M059J (cell line): ENCODE data around the gene FKBP15. TPM values are rescaled to one million over a fixed set of nuclear protein-coding genes. Genes with fewer than 3 reads are reported as not detected.
"Not testable (repeated sequence)": the region's sequence is repeated elsewhere in the genome, so short reads cannot be mapped to it uniquely, and the experiment has no call there.

Source experiments
- DNase-seq: peaks from one replicate; pipeline ENCODE4 v3.0.0-alpha.2; 2012; ENCODE audit warnings: low read depth
- total RNA-seq: library from RNA; depleted of rRNA; stranded (reverse); fragments of >200 nt; shearing (Covaris generic); gene quantifications from 2 replicates; pipeline ENCODE4 v1.2.3, GENCODE V29; 2014; rRNA removed

Gene FKBP15, protein sequence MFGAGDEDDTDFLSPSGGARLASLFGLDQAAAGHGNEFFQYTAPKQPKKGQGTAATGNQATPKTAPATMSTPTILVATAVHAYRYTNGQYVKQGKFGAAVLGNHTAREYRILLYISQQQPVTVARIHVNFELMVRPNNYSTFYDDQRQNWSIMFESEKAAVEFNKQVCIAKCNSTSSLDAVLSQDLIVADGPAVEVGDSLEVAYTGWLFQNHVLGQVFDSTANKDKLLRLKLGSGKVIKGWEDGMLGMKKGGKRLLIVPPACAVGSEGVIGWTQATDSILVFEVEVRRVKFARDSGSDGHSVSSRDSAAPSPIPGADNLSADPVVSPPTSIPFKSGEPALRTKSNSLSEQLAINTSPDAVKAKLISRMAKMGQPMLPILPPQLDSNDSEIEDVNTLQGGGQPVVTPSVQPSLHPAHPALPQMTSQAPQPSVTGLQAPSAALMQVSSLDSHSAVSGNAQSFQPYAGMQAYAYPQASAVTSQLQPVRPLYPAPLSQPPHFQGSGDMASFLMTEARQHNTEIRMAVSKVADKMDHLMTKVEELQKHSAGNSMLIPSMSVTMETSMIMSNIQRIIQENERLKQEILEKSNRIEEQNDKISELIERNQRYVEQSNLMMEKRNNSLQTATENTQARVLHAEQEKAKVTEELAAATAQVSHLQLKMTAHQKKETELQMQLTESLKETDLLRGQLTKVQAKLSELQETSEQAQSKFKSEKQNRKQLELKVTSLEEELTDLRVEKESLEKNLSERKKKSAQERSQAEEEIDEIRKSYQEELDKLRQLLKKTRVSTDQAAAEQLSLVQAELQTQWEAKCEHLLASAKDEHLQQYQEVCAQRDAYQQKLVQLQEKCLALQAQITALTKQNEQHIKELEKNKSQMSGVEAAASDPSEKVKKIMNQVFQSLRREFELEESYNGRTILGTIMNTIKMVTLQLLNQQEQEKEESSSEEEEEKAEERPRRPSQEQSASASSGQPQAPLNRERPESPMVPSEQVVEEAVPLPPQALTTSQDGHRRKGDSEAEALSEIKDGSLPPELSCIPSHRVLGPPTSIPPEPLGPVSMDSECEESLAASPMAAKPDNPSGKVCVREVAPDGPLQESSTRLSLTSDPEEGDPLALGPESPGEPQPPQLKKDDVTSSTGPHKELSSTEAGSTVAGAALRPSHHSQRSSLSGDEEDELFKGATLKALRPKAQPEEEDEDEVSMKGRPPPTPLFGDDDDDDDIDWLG
- total RNA-seq, result 27.2 and 36.8 TPM in 2 replicates

DNA sequence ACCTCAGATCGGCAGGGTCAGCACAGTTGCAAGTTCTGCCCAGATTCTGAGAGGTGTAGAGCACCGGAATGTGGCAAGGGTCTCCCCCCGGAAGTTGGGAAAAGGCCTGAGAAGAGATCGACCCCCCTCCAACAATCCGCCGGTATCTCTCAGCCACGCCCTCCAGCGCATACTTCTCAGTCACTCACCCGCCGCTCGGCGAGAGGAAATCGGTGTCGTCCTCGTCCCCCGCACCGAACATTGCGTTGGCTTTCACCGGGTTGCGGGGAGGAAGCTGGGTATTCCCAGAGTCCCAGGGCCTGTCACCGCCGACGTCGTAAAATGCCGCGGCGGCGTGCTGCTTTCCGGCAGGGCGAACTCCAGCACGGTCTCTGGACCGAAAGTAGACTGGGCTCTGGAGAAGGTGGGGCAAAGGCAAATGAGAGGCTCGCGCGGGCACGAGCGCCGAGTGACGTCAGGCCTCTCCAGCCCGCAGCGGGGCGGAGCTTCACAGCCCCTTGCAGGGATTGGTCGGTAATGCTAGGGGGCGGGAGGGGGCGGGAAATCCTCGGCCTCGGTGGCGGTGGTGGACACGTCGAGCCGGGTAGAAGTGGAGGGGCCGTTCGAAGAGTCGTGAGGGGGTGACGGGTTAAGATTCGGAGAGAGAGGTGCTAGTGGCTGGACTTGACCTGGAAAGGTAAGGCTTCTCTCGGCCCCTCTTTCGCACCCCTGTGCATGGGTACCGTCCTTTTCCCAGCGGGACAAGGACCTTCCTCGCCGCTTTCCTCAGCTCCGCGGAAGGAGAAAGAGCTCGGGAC lies at the start of gene FKBP15, which contains the start of gene SLC31A1:
Gene FKBP15, minus strand, starts transcription at position 275 of the 797 bp plus-strand sequence. Its CDS starts 34 bp downstream, at position 241.
Gene SLC31A1, plus strand, starts transcription at position 542 of the 797 bp plus-strand sequence. CDS start 34,605 bp downstream, outside the sequence.
- DNase-seq, result peak; percentile 98

DNA sequence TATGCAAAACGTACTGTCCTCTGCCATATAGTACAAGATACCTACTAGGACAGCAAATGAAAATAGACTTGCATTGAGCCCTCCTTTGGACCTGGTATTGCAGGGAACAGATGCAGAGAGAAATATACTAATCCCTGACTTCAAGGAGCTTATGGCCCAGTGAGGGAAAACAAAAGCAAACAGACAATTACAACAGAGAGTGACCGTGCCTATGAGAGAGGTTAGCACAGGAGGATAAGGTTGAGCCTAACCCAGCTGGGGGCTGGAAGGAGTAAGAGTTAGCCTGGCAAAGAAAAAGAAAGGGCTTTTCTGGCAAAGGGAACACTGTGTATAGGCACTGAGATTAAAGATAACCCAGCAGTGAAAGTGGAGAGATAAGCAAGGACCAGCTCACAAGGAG lies 48.8 kb upstream of the FKBP15 start:
- DNase-seq, result no peak

DNA sequence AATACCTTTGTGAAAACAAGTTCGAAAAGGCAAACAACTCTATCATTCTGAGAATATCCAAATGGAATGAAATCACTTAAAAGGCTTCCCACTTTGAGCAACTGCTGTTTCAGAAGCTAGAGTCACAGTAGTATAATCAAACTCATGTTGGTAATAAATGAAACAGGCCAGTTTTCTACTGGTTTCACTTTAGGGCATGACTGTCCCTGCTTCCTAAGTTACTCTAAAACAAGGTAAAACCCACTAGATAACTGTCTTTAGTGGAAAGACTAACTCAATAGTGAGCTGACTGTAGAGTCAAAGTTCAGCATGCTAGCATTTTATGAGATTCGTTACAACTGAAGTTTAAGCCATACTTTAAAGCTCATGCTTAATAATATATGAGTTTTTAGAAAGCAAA lies 48.3 kb upstream of the FKBP15 start:
- DNase-seq, result no peak

DNA sequence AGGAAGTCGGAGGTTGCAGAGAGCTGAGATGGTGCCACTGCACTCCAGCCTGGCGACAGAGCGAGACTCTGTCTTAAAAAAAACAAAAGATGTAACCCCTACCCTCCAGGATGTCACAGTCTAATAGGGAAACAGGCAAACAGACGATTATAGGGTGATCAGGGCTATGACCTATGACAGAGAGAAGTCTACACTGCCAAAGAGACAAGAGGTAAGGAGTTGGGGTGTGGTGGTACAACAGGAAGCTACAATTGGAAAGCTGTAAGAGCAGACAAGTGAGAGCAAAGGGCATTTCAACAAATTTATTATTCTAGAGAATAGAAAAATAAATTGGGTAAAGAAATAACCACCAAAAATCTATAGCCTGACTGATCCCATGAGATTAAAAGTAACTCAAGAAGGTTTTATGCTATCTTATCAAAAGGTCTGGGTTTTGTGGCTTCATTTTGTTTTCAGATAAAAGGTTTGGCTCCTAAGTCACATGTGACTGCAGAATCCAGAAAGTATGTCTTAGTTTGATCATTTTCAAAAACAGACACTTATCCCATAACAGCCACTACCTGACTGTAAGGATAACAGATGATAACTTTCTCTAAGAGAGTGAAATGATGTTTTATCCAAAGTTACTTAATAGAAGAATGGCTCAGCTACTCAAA lies 47.0 kb upstream of the FKBP15 start:
- DNase-seq, result no peak

DNA sequence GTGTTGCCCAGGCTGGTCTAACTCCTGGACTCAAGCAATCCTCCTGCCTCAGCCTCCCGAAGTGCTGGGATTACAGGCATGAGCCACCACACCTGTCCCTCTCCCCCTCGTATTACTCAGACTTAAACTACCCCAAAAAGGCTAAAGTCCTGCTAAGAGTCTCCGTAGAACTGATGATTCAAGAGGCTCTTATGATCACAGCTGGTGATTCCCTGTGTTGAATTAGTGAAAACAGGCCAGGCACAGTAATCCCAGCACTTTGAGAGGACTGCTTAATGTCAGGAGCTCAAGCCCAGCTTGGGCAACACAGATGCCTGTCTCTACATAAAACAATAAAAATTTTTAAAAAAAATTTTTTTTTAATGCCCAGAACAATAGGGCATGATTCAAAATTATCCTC lies 45.1 kb upstream of the FKBP15 start:
- DNase-seq, result no peak

DNA sequence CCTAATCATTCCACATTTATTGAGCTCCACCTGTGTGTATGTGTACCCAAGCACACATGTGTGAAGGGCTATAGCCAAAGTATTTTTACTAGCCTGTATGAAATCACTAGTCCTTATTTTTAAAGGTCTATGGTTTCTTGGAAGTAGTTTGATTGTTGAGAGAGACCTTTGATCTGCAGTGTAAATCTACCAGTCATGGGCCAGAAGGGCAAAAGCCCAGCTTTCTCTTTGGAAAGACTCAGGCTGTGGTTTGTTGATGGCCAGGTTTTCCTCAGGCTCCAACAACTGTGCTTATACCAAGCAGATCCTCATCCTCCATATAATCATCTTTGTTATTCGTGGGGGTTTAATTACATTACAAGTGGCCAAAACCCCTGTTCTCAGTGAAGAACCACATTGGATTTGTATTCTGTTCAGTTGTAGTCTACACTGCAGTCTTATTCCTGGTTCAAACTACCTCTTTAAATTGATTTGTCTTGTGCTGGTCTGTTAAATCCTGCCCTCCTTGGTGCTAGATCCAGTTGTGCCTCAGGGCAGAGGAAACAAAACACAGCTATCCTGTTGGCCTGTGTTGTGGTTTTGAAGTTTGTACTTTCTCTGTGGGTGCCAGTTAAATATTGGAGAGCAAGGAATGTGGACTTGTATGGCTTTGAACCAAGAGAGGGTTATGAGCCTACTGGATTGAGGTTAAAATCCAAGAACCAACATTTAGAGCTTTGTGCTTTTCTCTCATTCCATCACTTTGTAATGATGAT lies 41.0 kb upstream of the FKBP15 start:
- peak; percentile 87 for DNase-seq

DNA sequence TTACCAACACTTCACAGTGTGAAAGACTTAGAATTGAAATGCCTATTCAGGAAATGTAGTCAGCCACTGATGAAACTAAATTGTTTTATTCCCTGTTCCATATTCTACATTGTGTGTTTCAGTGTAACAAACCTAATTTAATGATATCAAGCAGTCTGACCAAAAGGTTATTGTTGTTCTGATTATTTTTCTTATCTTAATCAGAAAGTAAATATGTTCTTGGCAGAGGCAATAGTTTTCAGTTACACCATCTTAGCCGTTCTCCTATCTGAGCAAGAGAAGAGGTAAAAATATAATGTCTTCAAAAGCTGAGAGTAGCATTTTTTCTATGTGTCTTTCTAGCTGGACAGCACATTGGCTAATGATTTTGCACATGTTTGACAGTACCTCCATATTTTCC lies 37.2 kb upstream of the FKBP15 start:
- DNase-seq, result no peak

DNA sequence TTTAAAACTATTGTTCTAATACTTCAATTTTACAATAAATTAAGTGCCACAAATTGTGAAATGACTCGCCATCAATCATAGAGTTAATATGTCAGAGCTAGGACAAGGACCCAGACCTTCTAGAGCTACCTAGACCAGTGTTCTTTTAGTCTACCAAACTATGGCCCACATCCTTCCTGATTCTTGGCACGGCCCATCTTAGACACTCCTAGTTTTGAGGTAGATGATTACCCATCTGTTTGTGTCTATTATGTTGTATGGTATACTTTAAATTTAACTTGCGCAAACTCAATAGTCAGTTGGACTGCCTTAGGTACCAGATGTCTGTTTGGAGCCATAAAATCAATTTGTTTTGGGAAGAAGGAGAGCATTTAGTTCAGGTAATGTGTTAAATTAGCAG lies 36.8 kb upstream of the FKBP15 start:
- no peak for DNase-seq

DNA sequence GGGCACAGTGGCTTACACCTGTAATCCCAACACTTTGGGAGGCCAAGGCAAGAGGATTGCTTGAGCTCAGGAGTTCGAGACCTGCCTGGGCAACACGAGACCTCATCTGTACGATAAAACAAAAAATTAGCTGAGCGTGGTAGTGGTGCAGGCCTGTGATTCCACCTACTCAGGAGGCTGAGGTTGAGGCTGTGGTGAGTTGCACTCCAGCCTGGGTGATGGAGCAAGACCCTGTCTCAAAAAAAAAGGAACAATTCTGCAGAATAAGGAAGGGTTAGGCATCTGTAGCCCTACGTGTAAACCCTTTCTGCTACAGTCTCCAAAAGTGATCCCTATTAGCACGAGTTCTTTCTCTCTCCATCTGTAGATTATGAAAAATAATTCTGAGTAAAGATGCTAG lies 34.4 kb upstream of the FKBP15 start:
- no peak for DNase-seq

DNA sequence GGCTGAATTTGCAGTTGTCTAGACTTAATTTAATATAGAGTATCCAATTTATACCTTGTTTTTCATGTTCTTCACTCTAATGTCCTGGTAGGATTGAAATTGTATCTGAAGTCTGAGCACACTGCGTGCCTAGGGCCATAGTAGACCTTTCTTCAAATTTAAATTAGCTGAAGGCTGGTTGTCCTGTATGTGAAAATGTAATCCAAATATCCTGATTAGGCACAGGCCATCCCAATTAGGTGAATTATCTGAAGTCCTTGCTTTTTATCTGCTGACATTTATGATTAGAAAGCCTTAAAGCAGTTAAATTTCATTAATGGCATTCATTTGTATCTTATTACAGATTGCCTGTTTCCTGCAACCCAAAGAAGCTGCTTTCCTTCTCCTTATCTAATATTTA lies 33.9 kb upstream of the FKBP15 start:
- DNase-seq, result no peak

DNA sequence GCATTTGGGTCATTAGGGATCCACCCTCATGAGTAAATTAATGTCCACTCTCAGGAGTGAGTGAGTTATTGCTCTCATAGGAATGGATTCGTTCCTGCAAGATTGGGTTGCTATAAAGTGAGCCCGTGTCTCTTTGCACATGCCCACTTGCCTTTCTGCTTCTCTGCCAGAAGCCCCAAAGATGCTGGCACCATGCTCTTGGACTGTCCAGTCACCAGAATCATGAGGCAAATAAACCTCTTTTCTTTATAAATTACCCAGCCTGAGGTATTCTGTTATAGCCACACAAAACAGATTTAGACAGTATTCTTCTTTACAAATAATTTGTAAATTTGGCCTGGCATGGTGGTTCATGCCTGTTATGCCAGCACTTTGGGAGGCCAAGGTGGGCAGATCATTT lies 29.7 kb upstream of the FKBP15 start:
- no peak for DNase-seq

DNA sequence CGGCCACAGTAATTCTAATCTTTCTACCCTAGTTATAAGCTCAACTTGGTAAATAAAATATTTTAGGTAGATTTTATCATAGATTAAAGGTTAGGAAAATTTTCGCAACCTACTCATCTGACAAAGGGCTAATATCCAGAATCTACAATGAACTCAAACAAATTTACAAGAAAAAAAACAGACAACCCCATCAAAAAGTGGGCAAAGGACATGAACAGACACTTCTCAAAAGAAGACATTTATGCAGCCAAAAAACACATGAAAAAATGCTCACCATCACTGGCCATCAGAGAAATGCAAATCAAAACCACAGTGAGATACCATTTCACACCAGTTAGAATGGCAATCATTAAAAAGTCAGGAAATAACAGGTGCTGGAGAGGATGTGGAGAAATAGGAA lies 28.6 kb upstream of the FKBP15 start:
- not testable (repeated sequence) for DNase-seq

DNA sequence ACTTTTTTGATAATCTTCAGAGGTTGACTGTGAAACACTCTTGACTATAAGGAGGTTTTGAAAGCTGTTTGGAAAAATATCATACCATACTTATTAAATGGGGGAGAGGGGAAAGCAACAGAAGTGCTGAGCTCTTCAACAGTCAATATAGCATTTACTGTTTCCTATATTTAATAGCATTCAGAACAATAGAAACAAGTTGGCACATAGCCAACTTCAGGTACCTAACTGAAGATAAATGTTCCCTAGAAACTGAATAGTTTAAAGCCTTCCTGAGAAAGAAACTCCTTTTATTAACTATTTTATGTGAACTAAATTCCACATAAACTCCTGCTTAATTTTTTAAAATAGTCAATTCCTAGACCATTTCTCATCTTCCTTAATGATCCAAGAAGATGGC lies 26.6 kb upstream of the FKBP15 start:
- DNase-seq, result no peak

DNA sequence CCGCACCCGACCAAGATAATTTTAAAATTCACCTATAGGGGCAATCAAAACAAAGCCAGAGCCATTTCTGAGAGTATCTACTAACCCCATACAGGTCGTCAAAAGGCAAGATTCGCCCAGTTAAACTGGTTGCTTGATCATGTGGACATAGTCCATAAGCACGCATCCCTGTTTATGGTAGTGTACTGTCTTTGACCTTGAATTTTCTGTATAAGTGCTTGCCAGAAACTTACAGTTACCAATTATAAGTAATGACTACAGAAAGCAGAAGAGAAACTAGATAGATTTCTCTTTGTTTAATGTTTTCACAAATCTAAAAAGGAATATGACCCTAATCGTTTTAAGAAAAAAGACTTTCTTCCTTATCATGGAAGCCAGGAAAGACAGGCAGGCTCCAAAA lies 25.9 kb upstream of the FKBP15 start:
- no peak for DNase-seq

DNA sequence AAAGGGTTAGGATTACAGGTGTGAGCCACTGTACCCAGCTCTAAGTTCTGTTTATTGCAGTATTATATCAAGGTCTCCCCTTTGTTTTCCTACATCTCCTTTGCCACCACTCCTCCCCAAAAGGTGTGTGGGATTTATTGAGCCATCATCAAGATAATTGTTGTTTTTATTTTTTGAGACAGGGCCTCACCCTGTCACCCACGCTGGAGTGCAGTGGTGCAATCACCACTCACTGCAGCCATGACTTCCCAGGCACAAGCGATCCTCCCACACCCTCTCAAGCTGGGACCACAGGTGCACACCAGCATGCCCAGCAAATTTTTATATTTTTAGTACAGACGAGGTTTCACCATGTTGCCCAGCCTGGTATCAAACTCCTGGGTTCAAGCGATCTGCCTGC lies 24.8 kb upstream of the FKBP15 start:
- DNase-seq, result no peak

DNA sequence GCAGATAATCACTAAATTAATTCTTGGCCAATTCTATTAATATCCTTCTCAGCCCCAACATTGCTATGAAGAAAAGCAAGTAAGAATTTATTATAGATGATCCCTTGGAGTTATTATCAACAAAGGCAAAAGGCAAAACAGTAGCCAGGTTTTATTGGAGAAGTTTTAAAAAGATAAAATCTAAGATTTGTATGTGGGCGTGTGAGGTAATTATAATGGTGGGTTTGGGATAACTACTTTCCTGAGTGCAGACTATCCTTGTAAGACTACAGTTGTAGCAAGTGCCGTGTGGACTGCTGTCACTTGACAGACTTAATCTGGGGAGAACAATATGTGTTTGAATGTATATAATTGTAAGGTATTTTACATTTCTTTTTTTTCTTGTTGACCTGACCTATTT lies 23.5 kb upstream of the FKBP15 start:
- no peak for DNase-seq

DNA sequence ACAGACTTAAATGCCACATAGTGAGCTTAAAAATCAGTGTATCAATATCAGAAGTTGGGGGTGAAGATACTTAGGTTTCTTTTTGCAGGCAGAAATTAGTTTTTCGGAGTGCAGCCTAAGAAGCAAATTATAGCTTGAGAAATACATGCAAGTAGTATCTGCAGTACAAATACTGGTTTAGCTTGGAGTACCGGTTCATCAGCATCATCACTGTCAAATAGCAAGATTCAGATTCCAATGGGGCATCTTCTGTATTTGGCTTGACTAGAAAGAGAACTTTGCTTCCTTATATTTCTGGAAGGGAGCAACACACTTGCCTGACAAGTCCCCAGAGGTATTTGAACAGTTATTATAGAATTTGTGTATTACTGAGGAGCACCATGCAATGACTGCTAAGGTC lies 20.1 kb upstream of the FKBP15 start:
- DNase-seq, result no peak

DNA sequence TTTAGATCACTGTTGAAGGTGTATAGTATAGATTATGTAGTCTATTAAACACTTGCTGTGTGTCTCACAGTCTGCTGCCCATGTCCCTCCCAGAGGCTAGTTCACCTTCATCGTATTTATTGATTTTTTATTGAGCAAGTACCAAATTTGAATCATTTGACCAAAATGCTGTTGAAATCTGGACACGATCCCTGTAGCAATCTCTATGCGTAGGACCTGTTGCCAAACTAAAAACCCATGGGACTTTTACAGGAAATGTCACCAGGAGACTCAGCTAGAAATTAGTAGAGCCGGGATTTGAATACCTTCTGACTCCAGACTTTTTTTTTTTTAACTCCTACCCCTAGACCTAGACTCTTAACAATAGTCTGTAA lies 17.8 kb upstream of the FKBP15 start:
- no peak for DNase-seq

DNA sequence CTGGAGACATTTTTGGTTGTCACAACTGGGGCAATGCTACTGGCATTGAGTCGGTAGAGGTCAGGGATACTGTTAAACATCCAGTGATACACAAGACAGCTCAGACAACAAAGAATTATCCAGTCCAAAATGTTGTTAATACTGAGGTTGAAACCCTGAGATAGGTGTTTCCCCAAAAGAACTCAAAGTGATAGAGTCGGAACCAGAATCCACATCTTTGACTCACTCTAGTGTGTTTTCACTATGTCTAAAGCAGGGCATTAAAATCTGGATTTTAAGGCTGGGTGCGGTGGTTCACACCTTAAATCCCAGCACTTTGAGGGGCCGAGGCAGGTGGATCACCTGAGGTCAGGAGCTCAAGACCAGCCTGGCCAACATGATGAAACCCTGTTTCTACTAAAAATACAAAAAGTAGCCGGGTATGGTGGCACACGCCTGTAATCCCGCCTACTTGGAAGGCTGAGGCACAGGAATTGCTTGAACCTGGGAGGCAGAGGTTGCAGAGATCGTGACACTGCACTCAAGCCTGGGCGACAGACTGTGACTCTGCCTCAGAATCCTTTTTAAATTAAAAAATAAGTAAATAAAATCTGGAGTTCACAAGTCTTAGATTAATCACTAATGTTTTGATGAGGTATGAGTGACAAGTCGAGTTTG lies 17.3 kb upstream of the FKBP15 start:
- DNase-seq, result no peak
